ENCODE results near the gene FBN2. TPM values are rescaled to one million over a fixed set of nuclear protein-coding genes. Genes with fewer than 3 reads are reported as not detected.

The FBN2 gene
- total RNA-seq, 1 donor from 2014 or later: 34.1 TPM

GRCh38 chr5:128551476-128551875 lies 13.4 kb upstream of the FBN2 start:
- H3K4me3 ChIP-seq: no peak overlapping the region
- no peak for TF ChIP-seq CTCF (IDR thresholded peaks at IDR 0.05; ENCODE audit: borderline replicate concordance)
- no peak overlapping the region for H3K27ac ChIP-seq (replicated peaks)
- intact Hi-C loops (cut with micrococcal nuclease): no loop called here
- no peak for DNase-seq
- H3K36me3 ChIP-seq: no peaks in the 10 kb centered on the region
- peaks cover 33% of the 10 kb centered on the region for H3K9me3 ChIP-seq (replicated peaks)
- H3K4me1 ChIP-seq: no peaks in the 10 kb centered on the region
- no peaks in the 10 kb centered on the region for H3K27me3 ChIP-seq (ENCODE audit: low read depth)

DNA sequence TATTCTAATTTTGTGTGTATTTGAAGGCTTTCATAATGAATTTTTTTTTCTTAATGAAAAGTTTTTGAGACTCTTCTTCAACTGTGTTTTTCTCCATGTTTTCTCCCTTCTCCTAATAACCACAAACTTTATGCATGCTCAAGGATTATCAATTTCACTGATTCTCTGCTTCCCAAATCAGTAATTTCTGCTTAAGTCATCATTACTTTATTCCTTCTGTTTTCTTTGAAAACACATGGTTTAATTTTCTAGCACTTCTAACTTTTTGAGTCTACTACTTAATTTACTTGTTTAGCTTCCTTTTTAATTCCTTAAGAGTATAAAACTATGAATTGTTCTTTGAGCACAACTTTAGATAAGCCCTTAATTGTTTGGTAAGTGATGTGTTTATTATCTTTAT lies 11.5 kb upstream of the FBN2 start:
- no peak for TF ChIP-seq CTCF (IDR thresholded peaks at IDR 0.05; ENCODE audit: borderline replicate concordance)
- intact Hi-C loops (cut with micrococcal nuclease): no loop called here
- H3K27ac ChIP-seq (replicated peaks): no peak overlapping the region
- H3K4me3 ChIP-seq: no peak overlapping the region
- no peaks in the 10 kb centered on the region for H3K36me3 ChIP-seq
- no peaks in the 10 kb centered on the region for H3K4me1 ChIP-seq
- peaks cover 27% of the 10 kb centered on the region for H3K9me3 ChIP-seq (replicated peaks)
- no peak for DNase-seq
- no peaks in the 10 kb centered on the region for H3K27me3 ChIP-seq (ENCODE audit: low read depth)

DNA sequence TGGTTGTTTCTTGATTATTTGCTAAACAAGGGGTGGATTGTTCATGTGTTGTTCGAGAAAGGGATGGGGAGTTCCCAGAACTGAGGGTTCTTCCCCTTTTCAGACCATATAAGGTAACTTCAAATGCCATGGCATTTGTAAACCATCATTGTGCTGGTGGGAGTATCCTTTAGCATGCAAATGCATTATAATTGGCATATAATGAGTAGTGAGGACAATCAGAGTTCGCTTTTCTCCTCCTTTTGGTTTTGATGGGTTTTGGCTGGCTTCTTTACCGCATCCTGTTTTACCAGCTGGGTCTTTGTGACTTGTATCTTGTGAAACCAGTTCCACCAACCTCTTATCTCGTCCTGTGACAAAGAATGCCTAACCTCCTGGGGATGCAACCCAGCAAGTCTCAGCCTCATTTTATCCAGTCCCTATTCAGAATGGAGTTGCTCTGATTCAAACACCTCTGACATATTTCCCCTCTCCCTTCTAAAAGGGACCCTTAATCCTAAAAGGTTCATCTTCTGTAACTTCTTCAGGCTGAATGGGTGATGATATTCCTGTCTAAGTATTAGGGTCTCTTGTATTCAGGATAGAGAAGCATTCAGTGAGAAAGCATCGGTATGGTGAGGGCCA lies 8.7 kb upstream of the FBN2 start:
- Histone ChIP-seq H3K27ac (replicated peaks) (no peak overlapping the region), H3K4me1 (no peaks in the 10 kb centered on the region), H3K36me3 (no peaks in the 10 kb centered on the region), H3K9me3 (replicated peaks) (peaks cover 16% of the 10 kb centered on the region), H3K4me3 (no peak overlapping the region), H3K27me3 (ENCODE audit: low read depth) (no peaks in the 10 kb centered on the region)
- intact Hi-C loops (cut with micrococcal nuclease): no loop called here
- no peak for DNase-seq
- no peak for TF ChIP-seq CTCF (IDR thresholded peaks at IDR 0.05; ENCODE audit: borderline replicate concordance)

DNA sequence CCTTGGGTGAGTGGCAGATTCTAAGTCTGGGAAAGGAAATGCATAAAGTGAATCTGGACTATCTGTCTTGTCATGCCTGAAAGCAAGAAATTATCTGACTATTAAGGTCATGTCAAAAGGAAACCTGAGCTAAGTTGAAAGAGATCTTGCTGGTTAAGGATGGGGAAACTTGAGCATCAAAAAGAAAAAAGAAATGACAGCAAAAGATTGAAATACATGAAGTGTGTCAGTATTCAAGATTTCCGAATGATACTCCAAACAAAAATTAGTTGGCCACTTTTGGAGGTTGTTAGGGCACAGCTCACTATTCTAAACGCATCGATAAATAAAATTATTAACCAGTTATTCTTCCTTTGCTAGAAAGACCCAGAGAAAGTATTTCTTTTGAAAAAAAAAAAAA lies 3.3 kb upstream of the FBN2 start:
- Histone ChIP-seq H3K36me3 (no peaks in the 10 kb centered on the region), H3K27me3 (ENCODE audit: low read depth) (peaks cover 29% of the 10 kb centered on the region), H3K27ac (replicated peaks) (no peak overlapping the region), H3K9me3 (replicated peaks) (peaks cover 16% of the 10 kb centered on the region), H3K4me3 (no peak overlapping the region), H3K4me1 (peaks cover 26% of the 10 kb centered on the region)
- intact Hi-C loops (cut with micrococcal nuclease): no loop called here
- no peak for TF ChIP-seq CTCF (IDR thresholded peaks at IDR 0.05; ENCODE audit: borderline replicate concordance)
- no peak for DNase-seq

DNA sequence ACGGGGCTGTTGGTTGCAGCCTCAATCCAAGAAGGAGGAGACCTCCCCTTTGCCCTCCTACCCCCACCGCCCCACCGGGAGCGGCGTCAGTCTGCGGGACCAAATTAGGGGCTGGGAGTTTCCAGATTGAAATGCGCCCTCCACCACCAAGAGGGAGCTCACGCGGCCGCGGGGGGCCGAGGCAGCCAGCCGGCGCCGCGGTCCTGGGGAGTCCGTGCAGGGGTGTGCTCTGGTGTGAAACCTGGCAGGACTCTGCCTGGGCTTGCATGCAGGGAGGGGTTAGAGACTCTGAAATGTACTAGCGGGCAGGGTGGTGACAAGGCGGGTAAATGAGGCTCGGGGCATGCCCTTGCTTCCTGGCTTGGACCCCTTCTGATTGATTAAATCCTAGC lies 989 bp upstream of the FBN2 start:
- intact Hi-C loops (cut with micrococcal nuclease): no loop called here
- Histone ChIP-seq H3K4me3 (peak overlapping the region; percentile 76), H3K36me3 (no peaks in the 10 kb centered on the region), H3K27me3 (ENCODE audit: low read depth) (peaks cover 52% of the 10 kb centered on the region), H3K27ac (replicated peaks) (peak overlapping the region; percentile 82), H3K4me1 (peaks cover 26% of the 10 kb centered on the region), H3K9me3 (replicated peaks) (peaks cover 2% of the 10 kb centered on the region)
- DNase-seq: peak; percentile 18
- TF ChIP-seq CTCF (IDR thresholded peaks at IDR 0.05; ENCODE audit: borderline replicate concordance): no peak
